Adrenal gland (tissue), 12 donors: ENCODE results near the gene BSPRY. TPM values are rescaled to one million over a fixed set of nuclear protein-coding genes. Genes with fewer than 3 reads are reported as not detected.

Experiments used
- DNase-seq, 7 donors: peaks; one replicate each; pipeline ENCODE4 v3.0.0-alpha.2; 2019 to 2020
- H3K27ac ChIP-seq, 5 donors: fragments of 200-600 bp; sonication (generic) in 4 of 5; 1 replicate in 3 of 5; 2 replicates in 2 of 5; pipeline versions ENCODE4 v1.5.1 to v1.8.0; 2016 to 2020; ENCODE audit warnings: mild to moderate bottlenecking in 1 of 5
- H3K27me3 ChIP-seq: fragments of 200-600 bp; 2 replicates; pipeline ENCODE4 v1.8.0; 2021
- H3K36me3 ChIP-seq, 2 donors: fragments of 200-600 bp; replicated peaks in 1 of 2; 1 replicate in 1 of 2; 2 replicates in 1 of 2; pipeline versions ENCODE4 v1.5.1 to v1.8.0; 2018 to 2022
- H3K4me1 ChIP-seq, 2 donors: fragments of 200-600 bp; replicated peaks in 1 of 2; 1 replicate in 1 of 2; 2 replicates in 1 of 2; pipeline versions ENCODE4 v1.5.1 to v1.8.0; 2018 to 2021
- H3K4me3 ChIP-seq, 4 donors: fragments of 200-600 bp; sonication (generic) in 3 of 4; one replicate each; pipeline ENCODE4 v1.5.1; 2016 to 2018
- H3K9me3 ChIP-seq, 3 donors: fragments of 200-600 bp; sonication (generic) in 1 of 3; replicated peaks in 1 of 3; 1 replicate in 2 of 3; 2 replicates in 1 of 3; pipeline versions ENCODE4 v1.5.1 to v1.8.0; 2016 to 2021
- POLR2A ChIP-seq, 2 donors: fragments of 450-650 bp; IDR thresholded peaks; one replicate each; pipeline ENCODE4 v1.6.1; 2017; ENCODE audit warnings: antibody characterized with exemption in 2 of 2, mild to moderate bottlenecking in 2 of 2, moderate library complexity in 1 of 2
- WGBS, 4 donors: extraction: QIAGEN DNeasy Blood & Tissue Kit in 2 of 4; methylation state at CpG; one replicate each; pipeline versions ENCODE4 v1.1.5 to v1.1.7; 2013 to 2017; 5-methylcytosine and 5-hydroxymethylcytosine counted together
- intact Hi-C, 2 donors: fragments of 100-400 bp; cut with DNase I; formaldehyde crosslinking; loops; one replicate each; pipeline versions ENCODE4 v1.14.1 to v1.15.0; 2022 to 2023
- polyA plus RNA-seq, 3 donors: library from polyadenylated mRNA; stranded (reverse); fragments of 200-250 nt in 2 of 3; fragments of 350-450 nt in 1 of 3; fragmentation: Illumina TruSeq in 1 of 3; extraction: RNeasy Lipid Tissue Mini Kit (QIAGEN cat#74804) in 1 of 3; gene quantifications; one replicate each; pipeline ENCODE4 v1.2.3, GENCODE V29; 2013 to 2014
- total RNA-seq, 9 donors: library from RNA; depleted of rRNA in 4 of 9; stranded (reverse); fragments of >200 nt in 4 of 9; fragments of 120-200 nt in 1 of 9; fragmentation: NEBNext Ultra II Directional in 1 of 9; extraction: Animal tissue kit (Norgen Biotek cat#: 25700) in 1 of 9; gene quantifications; one replicate each; pipeline versions ENCODE4 v1.1.0 to v1.2.4, GENCODE V29; 2013 to 2023
- TF ChIP-seq, protein P1 (sequence below), 6 experiments: fragments of 450-650 bp in 4 of 6; fragments of 200-600 bp in 2 of 6; sonication (generic) in 1 of 6; IDR thresholded peaks; 1 replicate in 5 of 6; 2 replicates in 1 of 6; pipeline versions ENCODE4 v1.5.1 to v1.8.0; 2016 to 2021; ENCODE audit warnings: antibody characterized with exemption in 6 of 6, mild to moderate bottlenecking in 2 of 6, moderate library complexity in 1 of 6
- donor health status: healthy with polysubstance abuse.
- donor health status: Bipolar disorder and iron deficiency.
- donor health status: DM: yes; HTN: yes; CAD: no.
- donor health status: DM: no; HTN: no; CAD: no.
- donor health status: DM: no; HTN: no; CAD: no.
- donor health status: DM: yes; HTN: yes; CAD: no.

BSPRY gene
- total and polyA plus RNA-seq, 12 donors: 0.89 to 18.6 (median 3.7) TPM

- intact Hi-C loops: no loop called here
- no peaks in the 10 kb centered on the region for H3K27me3 ChIP-seq
- H3K36me3 ChIP-seq: peaks cover 0 to 5% of the 10 kb centered on the region in 2 donors
- H3K4me3 ChIP-seq: no peak overlapping the region
- WGBS, 4 donors: 81 to 85% (median 83%) methylated on average over 7 to 8 of the region's 8 CpGs
- peak overlapping the region in 2 of 5 donors; percentile 29 to 89 for H3K27ac ChIP-seq
- no peak for DNase-seq
- peaks cover 9 to 21% of the 10 kb centered on the region in 2 donors for H3K4me1 ChIP-seq
- TF ChIP-seq POLR2A (IDR thresholded peaks at IDR 0.05): no peak
- TF ChIP-seq, protein P1, sequence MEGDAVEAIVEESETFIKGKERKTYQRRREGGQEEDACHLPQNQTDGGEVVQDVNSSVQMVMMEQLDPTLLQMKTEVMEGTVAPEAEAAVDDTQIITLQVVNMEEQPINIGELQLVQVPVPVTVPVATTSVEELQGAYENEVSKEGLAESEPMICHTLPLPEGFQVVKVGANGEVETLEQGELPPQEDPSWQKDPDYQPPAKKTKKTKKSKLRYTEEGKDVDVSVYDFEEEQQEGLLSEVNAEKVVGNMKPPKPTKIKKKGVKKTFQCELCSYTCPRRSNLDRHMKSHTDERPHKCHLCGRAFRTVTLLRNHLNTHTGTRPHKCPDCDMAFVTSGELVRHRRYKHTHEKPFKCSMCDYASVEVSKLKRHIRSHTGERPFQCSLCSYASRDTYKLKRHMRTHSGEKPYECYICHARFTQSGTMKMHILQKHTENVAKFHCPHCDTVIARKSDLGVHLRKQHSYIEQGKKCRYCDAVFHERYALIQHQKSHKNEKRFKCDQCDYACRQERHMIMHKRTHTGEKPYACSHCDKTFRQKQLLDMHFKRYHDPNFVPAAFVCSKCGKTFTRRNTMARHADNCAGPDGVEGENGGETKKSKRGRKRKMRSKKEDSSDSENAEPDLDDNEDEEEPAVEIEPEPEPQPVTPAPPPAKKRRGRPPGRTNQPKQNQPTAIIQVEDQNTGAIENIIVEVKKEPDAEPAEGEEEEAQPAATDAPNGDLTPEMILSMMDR (IDR thresholded peaks at IDR 0.05): no peak
- H3K9me3 ChIP-seq: no peaks in the 10 kb centered on the region
These were observed 32.6 kb downstream of the BSPRY start for GRCh38 chr9:113381909-113382411.

DNA sequence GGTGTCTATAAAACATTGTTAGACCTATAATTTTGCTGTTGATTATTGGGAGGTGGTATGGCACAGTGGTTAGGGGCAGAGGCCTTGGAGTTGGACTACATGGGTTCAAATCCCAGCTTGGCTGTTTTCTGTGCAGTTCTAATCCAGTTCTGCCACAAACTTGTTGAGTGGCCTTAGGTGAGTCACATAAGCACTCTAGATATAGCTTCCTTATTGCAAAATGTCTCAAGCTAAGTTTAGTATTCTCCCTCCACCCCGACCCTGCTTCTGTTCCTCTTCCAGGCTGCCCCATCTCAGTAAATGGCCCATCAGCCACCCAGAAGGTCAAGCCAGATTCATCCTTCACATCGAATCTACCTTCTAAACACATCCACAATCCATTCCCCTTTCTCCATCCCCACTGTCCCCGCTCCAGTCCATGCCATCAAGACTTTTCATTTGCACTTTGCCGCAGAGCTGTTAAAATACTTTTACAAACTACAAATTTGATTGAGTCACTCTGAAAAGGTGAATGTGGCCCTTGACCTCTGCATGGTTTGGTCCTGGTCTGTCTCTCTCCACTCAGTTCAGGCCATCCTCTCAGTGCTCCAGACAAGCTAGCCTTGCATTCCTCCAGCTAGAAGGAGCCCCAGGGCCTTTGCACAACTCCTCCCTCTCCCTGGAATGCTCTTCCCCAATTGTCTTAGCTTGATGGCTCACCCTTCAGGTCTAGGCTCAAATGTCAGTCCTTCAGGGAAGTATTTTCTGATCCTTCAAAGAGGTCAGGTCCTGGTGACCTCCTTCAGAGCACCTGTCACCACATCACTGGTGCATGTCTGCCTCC, 37.4 kb downstream of the BSPRY start:
- no peak for DNase-seq
- Histone ChIP-seq H3K4me3 (no peak overlapping the region), H3K36me3 (peaks cover 0 to 53% of the 10 kb centered on the region in 2 donors), H3K27ac (peak overlapping the region in 2 of 5 donors; percentile 2 to 73), H3K9me3 (no peaks in the 10 kb centered on the region), H3K27me3 (no peaks in the 10 kb centered on the region), H3K4me1 (peaks cover 4 to 6% of the 10 kb centered on the region in 2 donors)
- WGBS, 4 donors: 73 to 91% (median 84%) methylated on average over 4 of the region's 4 CpGs
- intact Hi-C loops: no loop called here
- no peak for TF ChIP-seq POLR2A (IDR thresholded peaks at IDR 0.05)
- TF ChIP-seq, protein P1 (IDR thresholded peaks at IDR 0.05): no peak

DNA sequence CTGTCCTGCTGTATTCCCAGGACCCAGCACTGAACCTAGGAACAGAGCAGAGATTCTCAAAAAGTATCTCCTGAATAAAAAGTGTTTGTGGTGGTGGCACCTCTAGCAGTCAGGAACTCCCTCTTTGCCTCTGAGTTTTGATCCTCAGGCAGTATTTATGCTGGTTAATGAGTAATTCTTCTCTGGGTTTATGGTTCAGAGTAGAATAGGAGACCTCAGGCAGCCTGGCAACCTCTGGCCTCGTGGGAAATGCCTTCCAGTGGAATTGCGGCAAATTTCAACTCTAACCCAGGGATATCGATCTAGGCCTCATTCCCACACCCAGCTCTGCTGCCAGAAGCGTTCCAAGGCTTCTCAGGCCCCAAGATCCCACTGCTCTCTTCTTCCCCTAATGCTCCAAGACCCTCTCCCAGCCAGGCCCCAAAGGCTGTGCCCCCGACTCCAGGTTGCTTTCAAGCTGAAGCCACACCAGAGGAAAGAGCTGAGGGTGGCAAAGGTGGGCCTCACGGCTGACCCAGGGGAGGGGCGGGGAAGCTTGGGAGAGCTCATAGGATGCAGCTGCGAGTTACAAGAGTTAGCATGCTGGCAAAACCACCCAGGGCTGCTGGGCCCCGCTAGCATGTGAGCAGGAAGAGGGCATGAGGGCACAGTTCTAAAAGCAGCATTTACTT, 38.4 kb downstream of the BSPRY start:
- TF ChIP-seq, protein P1 (IDR thresholded peaks at IDR 0.05): no peak
- TF ChIP-seq POLR2A (IDR thresholded peaks at IDR 0.05): no peak
- H3K36me3 ChIP-seq: peaks cover 0 to 62% of the 10 kb centered on the region in 2 donors
- intact Hi-C loops: no loop called here
- peak overlapping the region in 2 of 5 donors; percentile 73 to 75 for H3K27ac ChIP-seq
- no peak for DNase-seq
- H3K4me1 ChIP-seq: peaks cover 4 to 6% of the 10 kb centered on the region in 2 donors
- 84 to 90% (median 87%) methylated on average over 9 of the region's 9 CpGs for WGBS, 4 donors
- no peak overlapping the region for H3K4me3 ChIP-seq
- no peaks in the 10 kb centered on the region for H3K27me3 ChIP-seq
- H3K9me3 ChIP-seq: no peaks in the 10 kb centered on the region

DNA sequence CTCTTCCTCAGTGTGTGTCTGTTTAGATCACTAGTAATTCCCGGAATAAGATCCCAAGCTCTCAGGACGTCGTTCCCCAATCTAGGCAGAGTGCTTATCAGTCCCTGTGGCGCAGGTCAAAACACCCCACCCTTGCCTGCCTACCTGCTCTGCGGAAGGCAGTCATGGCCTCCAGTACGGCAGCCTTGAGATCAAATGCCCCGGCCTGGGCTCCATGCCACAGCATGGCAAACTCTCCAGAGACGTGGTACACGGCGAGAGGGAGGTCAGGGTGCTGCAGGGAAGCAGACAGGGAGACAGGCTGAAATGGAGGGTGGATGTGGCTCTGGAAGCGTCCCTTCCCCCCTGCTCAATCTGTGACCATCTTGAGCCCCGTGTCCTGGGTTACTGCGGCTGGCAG, 39.5 kb downstream of the BSPRY start:
- peak; percentile 62 to 88 (median 83) for DNase-seq
- WGBS, 4 donors: 38 to 81% (median 52%) methylated on average over 7 to 13 of the region's 13 CpGs

More for the DNA sequence above, 39.5 kb downstream of the BSPRY start:
- H3K36me3 ChIP-seq: peaks cover 0 to 66% of the 10 kb centered on the region in 2 donors
- intact Hi-C loops: no loop called here
- H3K4me1 ChIP-seq: peaks cover 4 to 6% of the 10 kb centered on the region in 2 donors
- no peaks in the 10 kb centered on the region for H3K9me3 ChIP-seq
- no peaks in the 10 kb centered on the region for H3K27me3 ChIP-seq
- H3K27ac ChIP-seq: peak overlapping the region in 3 of 5 donors; percentile 51 to 75 (median 73)
- H3K4me3 ChIP-seq: no peak overlapping the region
- TF ChIP-seq POLR2A (IDR thresholded peaks at IDR 0.05): no peak
- TF ChIP-seq, protein P1 (IDR thresholded peaks at IDR 0.05): no peak
